Embryonic facial prominence (tissue), 1 donor: ENCODE data around the gene TNFSF15.

Experiments used
- DNase-seq: peaks from one replicate; pipeline ENCODE4 v3.0.0-alpha.2; 2016; ENCODE audit errors: extremely low spot score

Gene TNFSF15

GRCh38 chr9:114789006-114789405 is 16.8 kb downstream of the TNFSF15 start:
- no peak for DNase-seq

GRCh38 chr9:114787781-114788498 is 17.9 kb downstream of the TNFSF15 start:
- DNase-seq: no peak

- no peak for DNase-seq
Observed at GRCh38 chr9:114787214-114787613, 18.6 kb downstream of the TNFSF15 start.

- no peak for DNase-seq
Observed at GRCh38 chr9:114785866-114786650, 19.8 kb downstream of the TNFSF15 start.

- DNase-seq: no peak
Observed at GRCh38 chr9:114784721-114785279, 21.0 kb downstream of the TNFSF15 start.

- no peak for DNase-seq
Observed at GRCh38 chr9:114782586-114782985, 23.3 kb downstream of the TNFSF15 start.

GRCh38 chr9:114779352-114779845 is 26.4 kb downstream of the TNFSF15 start:
- no peak for DNase-seq

GRCh38 chr9:114777821-114778609 is 27.8 kb downstream of the TNFSF15 start:
- DNase-seq: no peak

- no peak for DNase-seq
Observed at GRCh38 chr9:114776683-114777399, 29.0 kb downstream of the TNFSF15 start.

GRCh38 chr9:114775981-114776380 is 29.9 kb downstream of the TNFSF15 start:
- DNase-seq: no peak

- DNase-seq: no peak
Observed at GRCh38 chr9:114775121-114775520, 30.7 kb downstream of the TNFSF15 start.

GRCh38 chr9:114774524-114774923 is 31.3 kb downstream of the TNFSF15 start:
- no peak for DNase-seq

GRCh38 chr9:114771889-114772288 is 34.0 kb downstream of the TNFSF15 start:
- DNase-seq: no peak

GRCh38 chr9:114770991-114771390 is 34.8 kb downstream of the TNFSF15 start:
- no peak for DNase-seq

GRCh38 chr9:114769624-114770023 is 36.2 kb downstream of the TNFSF15 start:
- DNase-seq: no peak

GRCh38 chr9:114763220-114763619 is 42.6 kb downstream of the TNFSF15 start:
- no peak for DNase-seq

GRCh38 chr9:114761523-114761922 is 44.3 kb downstream of the TNFSF15 start:
- no peak for DNase-seq

- DNase-seq: no peak
Observed at GRCh38 chr9:114759512-114760341, 46.1 kb downstream of the TNFSF15 start.

- no peak for DNase-seq
Observed at GRCh38 chr9:114757984-114758383, 47.9 kb downstream of the TNFSF15 start.

- DNase-seq: no peak
Observed at GRCh38 chr9:114757395-114757794, 48.4 kb downstream of the TNFSF15 start.
